Smooth muscle cell of the brain vasculature (primary cell): ENCODE measurements around the gene GMPPB.

ENCODE experiments used
- DNase-seq: peaks from one replicate; pipeline ENCODE4 v3.0.0-alpha.2; 2012; ENCODE audit warnings: low read depth, low spot score

Gene GMPPB

GRCh38 chr3:49671291-49672288 lies 52.2 kb downstream of the GMPPB start:
- no peak for DNase-seq

GRCh38 chr3:49670940-49671290 lies 52.8 kb downstream of the GMPPB start:
- no peak for DNase-seq
